Effector memory CD8-positive, alpha-beta T cell (primary cell): ENCODE data around the gene SEC14L6.

Experiments used
- ATAC-seq: fragments of 150-1000 bp; cut with Tn5 transposase; replicated peaks from 2 replicates; pipeline ENCODE4 v1.10.0; 2021; ENCODE audit warnings: mild to moderate bottlenecking, moderate library complexity
- DNase-seq, 3 experiments: peaks; one replicate each; pipeline ENCODE4 v3.0.0; 2021
- H3K27ac Mint-ChIP-seq, 2 donors: one replicate each; pipeline ENCODE4 v1.8.0; 2022; ENCODE audit warnings: mild to moderate bottlenecking in 2 of 2, mixed read lengths in 2 of 2, moderate library complexity in 2 of 2
- H3K27me3 Mint-ChIP-seq, 2 donors: one replicate each; pipeline ENCODE4 v1.8.0; 2022; ENCODE audit warnings: mixed read lengths in 2 of 2
- H3K36me3 Mint-ChIP-seq: one replicate; pipeline ENCODE4 v1.8.0; 2022; ENCODE audit warnings: mild to moderate bottlenecking, moderate library complexity, mixed read lengths; ENCODE audit not compliant: insufficient read depth
- H3K4me1 Mint-ChIP-seq, 2 donors: one replicate each; pipeline ENCODE4 v1.8.0; 2022; ENCODE audit warnings: low read depth in 2 of 2, mixed read lengths in 2 of 2
- H3K4me3 Mint-ChIP-seq, 2 donors: one replicate each; pipeline ENCODE4 v1.8.0; 2022; ENCODE audit warnings: mild to moderate bottlenecking in 2 of 2, mixed read lengths in 2 of 2, moderate library complexity in 2 of 2
- H3K9me3 Mint-ChIP-seq, 2 donors: one replicate each; pipeline ENCODE4 v1.8.0; 2022; ENCODE audit warnings: mixed read lengths in 2 of 2

SEC14L6 gene

GRCh38 chr22:30539368-30539767, 7.2 kb downstream of the SEC14L6 start:
- H3K27me3 Mint-ChIP-seq, result peaks cover 29 to 51% of the 10 kb centered on the region in 2 donors
- H3K9me3 Mint-ChIP-seq, result no peaks in the 10 kb centered on the region
- no peak for ATAC-seq
- peaks cover 7 to 9% of the 10 kb centered on the region in 2 donors for H3K4me1 Mint-ChIP-seq
- H3K27ac Mint-ChIP-seq, result no peak overlapping the region
- no peak overlapping the region for H3K4me3 Mint-ChIP-seq
- DNase-seq, result no peak
- H3K36me3 Mint-ChIP-seq, result no peaks in the 10 kb centered on the region

DNA sequence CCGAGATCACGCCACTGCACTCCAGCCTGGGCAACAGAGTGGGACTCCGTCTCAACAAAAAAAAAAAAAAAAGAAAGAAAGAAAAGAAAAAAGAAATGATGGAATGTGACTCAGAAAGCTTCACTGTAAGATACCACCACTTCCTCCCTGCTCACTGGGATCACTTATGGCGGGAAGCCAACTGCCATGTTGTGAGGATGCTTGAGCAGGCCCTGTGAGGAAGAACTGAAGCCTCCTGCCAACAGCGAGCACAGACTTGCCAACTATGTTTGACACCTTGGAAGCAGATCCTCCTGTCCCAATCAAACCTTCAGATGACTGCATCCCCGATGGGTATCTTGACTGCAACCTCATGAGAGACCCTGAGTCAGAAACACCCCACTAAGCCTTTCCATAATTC, 8.3 kb downstream of the SEC14L6 start:
- Mint-ChIP-seq H3K9me3 (no peaks in the 10 kb centered on the region), H3K4me1 (peaks cover 7 to 9% of the 10 kb centered on the region in 2 donors), H3K36me3 (no peaks in the 10 kb centered on the region), H3K4me3 (no peak overlapping the region), H3K27me3 (peaks cover 22 to 46% of the 10 kb centered on the region in 2 donors), H3K27ac (no peak overlapping the region)
- DNase-seq, result no peak
- ATAC-seq, result no peak

GRCh38 chr22:30537083-30537731, 9.3 kb downstream of the SEC14L6 start:
- no peak overlapping the region for H3K4me3 Mint-ChIP-seq
- no peaks in the 10 kb centered on the region for H3K36me3 Mint-ChIP-seq
- DNase-seq, result no peak
- peaks cover 15 to 37% of the 10 kb centered on the region in 2 donors for H3K27me3 Mint-ChIP-seq
- H3K9me3 Mint-ChIP-seq, result no peaks in the 10 kb centered on the region
- H3K27ac Mint-ChIP-seq, result no peak overlapping the region
- ATAC-seq, result no peak
- peaks cover 4% of the 10 kb centered on the region in 2 donors for H3K4me1 Mint-ChIP-seq

GRCh38 chr22:30535182-30535581, 11.4 kb downstream of the SEC14L6 start:
- H3K4me1 Mint-ChIP-seq, result peaks cover 4% of the 10 kb centered on the region in 2 donors
- peaks cover 10 to 27% of the 10 kb centered on the region in 2 donors for H3K27me3 Mint-ChIP-seq
- H3K27ac Mint-ChIP-seq, result no peak overlapping the region
- H3K4me3 Mint-ChIP-seq, result no peak overlapping the region
- H3K9me3 Mint-ChIP-seq, result no peaks in the 10 kb centered on the region
- DNase-seq (no peak), ATAC-seq (no peak)
- H3K36me3 Mint-ChIP-seq, result no peaks in the 10 kb centered on the region

GRCh38 chr22:30531651-30532608, 14.6 kb downstream of the SEC14L6 start:
- H3K36me3 Mint-ChIP-seq, result no peaks in the 10 kb centered on the region
- H3K4me3 Mint-ChIP-seq, result no peak overlapping the region
- H3K9me3 Mint-ChIP-seq, result no peaks in the 10 kb centered on the region
- no peak overlapping the region for H3K27ac Mint-ChIP-seq
- no peak for DNase-seq
- ATAC-seq, result no peak
- peaks cover 12 to 19% of the 10 kb centered on the region in 2 donors for H3K27me3 Mint-ChIP-seq
- H3K4me1 Mint-ChIP-seq, result peaks cover 4% of the 10 kb centered on the region in 2 donors

- Mint-ChIP-seq H3K27ac (no peak overlapping the region), H3K9me3 (no peaks in the 10 kb centered on the region), H3K4me1 (no peaks in the 10 kb centered on the region), H3K4me3 (no peak overlapping the region), H3K36me3 (no peaks in the 10 kb centered on the region), H3K27me3 (peaks cover 36 to 46% of the 10 kb centered on the region in 2 donors)
- ATAC-seq (no peak), DNase-seq (no peak)
Observed at GRCh38 chr22:30526656-30527055, 19.9 kb downstream of the SEC14L6 start.

- DNase-seq, result no peak
- peaks cover 38 to 48% of the 10 kb centered on the region in 2 donors for H3K27me3 Mint-ChIP-seq
- ATAC-seq, result no peak
- H3K27ac Mint-ChIP-seq, result no peak overlapping the region
- H3K9me3 Mint-ChIP-seq, result no peaks in the 10 kb centered on the region
- no peaks in the 10 kb centered on the region for H3K36me3 Mint-ChIP-seq
- no peak overlapping the region for H3K4me3 Mint-ChIP-seq
- H3K4me1 Mint-ChIP-seq, result no peaks in the 10 kb centered on the region
Observed at GRCh38 chr22:30523646-30524489, 22.7 kb downstream of the SEC14L6 start.

GRCh38 chr22:30521368-30522156, 25.0 kb downstream of the SEC14L6 start:
- H3K27ac Mint-ChIP-seq, result peak overlapping the region in 1 of 2 donors; percentile 39
- no peaks in the 10 kb centered on the region for H3K9me3 Mint-ChIP-seq
- peaks cover 38 to 43% of the 10 kb centered on the region in 2 donors for H3K27me3 Mint-ChIP-seq
- H3K4me1 Mint-ChIP-seq, result no peaks in the 10 kb centered on the region
- H3K4me3 Mint-ChIP-seq, result no peak overlapping the region
- ATAC-seq, result no peak
- no peak for DNase-seq
- H3K36me3 Mint-ChIP-seq, result no peaks in the 10 kb centered on the region

- ATAC-seq, result no peak
- H3K9me3 Mint-ChIP-seq, result no peaks in the 10 kb centered on the region
- H3K27ac Mint-ChIP-seq, result no peak overlapping the region
- H3K4me3 Mint-ChIP-seq, result no peak overlapping the region
- H3K36me3 Mint-ChIP-seq, result no peaks in the 10 kb centered on the region
- peaks cover 32 to 35% of the 10 kb centered on the region in 2 donors for H3K27me3 Mint-ChIP-seq
- no peak for DNase-seq
- no peaks in the 10 kb centered on the region for H3K4me1 Mint-ChIP-seq
Observed at GRCh38 chr22:30519842-30520425, 26.6 kb downstream of the SEC14L6 start.

GRCh38 chr22:30516731-30517130, 29.8 kb downstream of the SEC14L6 start:
- DNase-seq, result no peak
- no peaks in the 10 kb centered on the region for H3K9me3 Mint-ChIP-seq
- H3K27me3 Mint-ChIP-seq, result peaks cover 16 to 26% of the 10 kb centered on the region in 2 donors
- H3K27ac Mint-ChIP-seq, result no peak overlapping the region
- H3K4me1 Mint-ChIP-seq, result no peaks in the 10 kb centered on the region
- H3K4me3 Mint-ChIP-seq, result no peak overlapping the region
- no peak for ATAC-seq
- no peaks in the 10 kb centered on the region for H3K36me3 Mint-ChIP-seq

DNA sequence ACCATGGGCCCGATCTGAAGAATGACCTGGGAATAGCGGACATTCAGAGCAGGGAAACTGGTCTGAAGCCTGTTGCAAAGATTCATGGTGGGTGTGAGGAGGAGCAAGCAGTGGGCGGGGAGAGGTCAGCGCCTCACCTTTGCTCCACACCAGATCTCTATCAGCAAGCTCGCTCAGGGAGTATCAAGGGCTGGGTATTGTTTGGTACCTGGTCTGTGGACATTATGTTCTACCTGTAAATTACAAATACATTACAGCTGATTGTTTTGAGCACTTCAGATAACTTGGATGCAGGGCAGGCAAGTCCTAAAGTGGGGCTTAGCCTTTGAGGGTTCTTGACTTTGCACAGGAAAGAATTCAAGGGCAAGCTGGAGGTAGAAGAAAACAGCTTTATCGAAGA, 30.3 kb downstream of the SEC14L6 start:
- ATAC-seq (no peak), DNase-seq (no peak)
- Mint-ChIP-seq H3K36me3 (no peaks in the 10 kb centered on the region), H3K4me3 (no peak overlapping the region), H3K27me3 (peaks cover 11 to 23% of the 10 kb centered on the region in 2 donors), H3K27ac (no peak overlapping the region), H3K9me3 (no peaks in the 10 kb centered on the region), H3K4me1 (no peaks in the 10 kb centered on the region)

GRCh38 chr22:30514252-30514651, 32.3 kb downstream of the SEC14L6 start:
- no peak overlapping the region for H3K27ac Mint-ChIP-seq
- ATAC-seq (no peak), DNase-seq (no peak)
- no peaks in the 10 kb centered on the region for H3K4me1 Mint-ChIP-seq
- H3K36me3 Mint-ChIP-seq, result no peaks in the 10 kb centered on the region
- H3K4me3 Mint-ChIP-seq, result no peak overlapping the region
- H3K27me3 Mint-ChIP-seq, result peaks cover 6 to 15% of the 10 kb centered on the region in 2 donors
- H3K9me3 Mint-ChIP-seq, result no peaks in the 10 kb centered on the region
